GM12878 (cell line): ENCODE results near the gene ESR1. TPM values are rescaled to one million over a fixed set of nuclear protein-coding genes. Genes with fewer than 3 reads are reported as not detected.

ENCODE experiments used
- ATAC-seq: fragments of 200-7000 bp; cut with Tn5 transposase; 3 replicates; pipeline ENCODE4 v1.9.1; 2020; ENCODE audit warnings: mild to moderate bottlenecking, moderate library complexity
- BruUV-seq: library from RNA; stranded (reverse); fragments of 400-500 nt; replicated peaks from 2 replicates; lab custom pipeline; 2021; lab: Mats Ljungman, UMichigan
- CTCF ChIA-PET: fragments of 300-600 bp; sonication (Branson Sonifier 250); formaldehyde crosslinking; extraction: SDS; loops from one replicate; lab custom pipeline; 2021; ENCODE audit warnings: inconsistent platforms; lab: Yijun Ruan, JAX
- POLR2A ChIA-PET: fragments of 350-600 bp; formaldehyde crosslinking; extraction: SDS; loops from one replicate; lab custom pipeline; 2021; ENCODE audit warnings: inconsistent platforms; lab: Charles Lee
- RAD21 ChIA-PET: fragments of 300-600 bp; sonication (Branson Sonifier 250); formaldehyde crosslinking; loops from one replicate; lab custom pipeline; 2023; ENCODE audit warnings: antibody characterized with exemption; ENCODE audit not compliant: unreplicated experiment; lab: Charles Lee
- SMC1A ChIA-PET: fragments of 300-600 bp; sonication (Branson Sonifier 250); formaldehyde crosslinking; loops from one replicate; lab custom pipeline; 2023; ENCODE audit not compliant: unreplicated experiment, uncharacterized antibody; lab: Charles Lee
- DNase-seq: peaks from one replicate; pipeline ENCODE4 v3.0.0-alpha.2; 2011; ENCODE audit warnings: low read depth, low spot score
- FAIRE-seq: peaks from 3 replicates; lab custom pipeline; 2011; peaks lifted over from hg19 to GRCh38; lab: Jason Lieb, UNC
- H2AFZ ChIP-seq: 2 replicates; pipeline ENCODE4 v1.6.0; 2011; ENCODE audit warnings: low read depth, low read length, control low read depth; ENCODE audit not compliant: control insufficient read depth
- H3K27ac ChIP-seq: 2 replicates; pipeline ENCODE4 v1.5.1; 2011; ENCODE audit warnings: control low read depth; ENCODE audit not compliant: control insufficient read depth, insufficient read depth
- H3K27me3 ChIP-seq, 2 experiments: replicated peaks in 1 of 2; 2 replicates each; pipeline versions ENCODE4 v1.6.0 to v1.6.1; 2011; ENCODE audit warnings: low read length in 1 of 2; ENCODE audit not compliant: control insufficient read depth in 2 of 2, insufficient read depth in 2 of 2
- H3K36me3 ChIP-seq, 2 experiments: 2 replicates each; pipeline ENCODE4 v1.5.1; 2011; ENCODE audit warnings: low read length in 1 of 2; ENCODE audit not compliant: control insufficient read depth in 2 of 2, insufficient read depth in 2 of 2
- H3K4me1 ChIP-seq: 2 replicates; pipeline ENCODE4 v1.6.1; 2011; ENCODE audit warnings: mild to moderate bottlenecking, low read length, moderate library complexity, mixed read lengths; ENCODE audit not compliant: control insufficient read depth, insufficient read depth
- H3K4me2 ChIP-seq: 2 replicates; pipeline ENCODE4 v1.6.0; 2011; ENCODE audit warnings: control low read depth; ENCODE audit not compliant: control insufficient read depth, insufficient read depth
- H3K4me3 ChIP-seq: fragments of 200-600 bp; sonication (generic); 2 replicates; pipeline ENCODE4 v1.5.1; 2016
- H3K79me2 ChIP-seq: 2 replicates; pipeline ENCODE4 v1.6.0; 2011; ENCODE audit warnings: low read length; ENCODE audit not compliant: control insufficient read depth, insufficient read depth
- H3K9ac ChIP-seq: 2 replicates; pipeline ENCODE4 v1.8.0; 2011; ENCODE audit warnings: low read length, control low read depth, mixed read lengths; ENCODE audit not compliant: control insufficient read depth, insufficient read depth
- H3K9me3 ChIP-seq: replicated peaks from 3 replicates; pipeline ENCODE4 v1.5.1; 2011; ENCODE audit warnings: mild to moderate bottlenecking, low read length; ENCODE audit not compliant: control insufficient read depth, insufficient read depth
- H4K20me1 ChIP-seq: 2 replicates; pipeline ENCODE4 v1.6.0; 2011; ENCODE audit not compliant: control insufficient read depth, insufficient read depth
- ATF2 ChIP-seq: IDR thresholded peaks from 2 replicates; pipeline ENCODE4 v1.6.1; 2012; ENCODE audit warnings: low read length, inconsistent platforms
- BCL11A ChIP-seq: IDR thresholded peaks from 2 replicates; pipeline ENCODE4 v1.6.1; 2011; ENCODE audit warnings: low read depth, low read length
- BCLAF1 ChIP-seq: fragments of 450-650 bp; IDR thresholded peaks from 2 replicates; pipeline ENCODE4 v1.6.1; 2017; ENCODE audit warnings: antibody characterized with exemption, mild to moderate bottlenecking, moderate library complexity
- CHD4 ChIP-seq: fragments of 200-600 bp; sonication (generic); IDR thresholded peaks from 2 replicates; pipeline ENCODE4 v1.6.1; 2016; ENCODE audit warnings: mild to moderate bottlenecking
- GABPA ChIP-seq: IDR thresholded peaks from 2 replicates; pipeline ENCODE4 v1.6.1; 2014; ENCODE audit warnings: antibody characterized with exemption, low read depth, mild to moderate bottlenecking, inconsistent platforms
- HDGF ChIP-seq: fragments of 450-650 bp; IDR thresholded peaks from 2 replicates; pipeline ENCODE4 v1.6.1; 2016; ENCODE audit warnings: antibody characterized with exemption
- NRF1 ChIP-seq: conservative IDR thresholded peaks from 2 replicates; pipeline ENCODE4 v1.6.1; 2011; ENCODE audit warnings: mild to moderate bottlenecking, low read depth, low read length, improper control_type of control experiment
- SP1 ChIP-seq: IDR thresholded peaks from one replicate; pipeline ENCODE4 v1.6.1; 2011; ENCODE audit warnings: low read depth, low read length
- SREBF1 ChIP-seq: IDR thresholded peaks from 2 replicates; pipeline ENCODE4 v1.6.1; 2012; ENCODE audit warnings: mild to moderate bottlenecking, low read length
- SUZ12 ChIP-seq: fragments of 200-600 bp; sonication (generic); IDR thresholded peaks from one replicate; pipeline ENCODE4 v1.6.1; 2018; ENCODE audit warnings: antibody characterized with exemption, mild to moderate bottlenecking; ENCODE audit not compliant: unreplicated experiment
- TBL1XR1 ChIP-seq: IDR thresholded peaks from 2 replicates; pipeline ENCODE4 v1.6.1; 2012; ENCODE audit warnings: low read depth, low read length, improper control_type of control experiment
- ZNF207 ChIP-seq: fragments of 450-650 bp; IDR thresholded peaks from 2 replicates; pipeline ENCODE4 v1.6.1; 2014; ENCODE audit warnings: antibody characterized with exemption, mild to moderate bottlenecking, borderline replicate concordance
- ZNF274 ChIP-seq: IDR thresholded peaks from one replicate; pipeline ENCODE4 v1.8.0; 2011; ENCODE audit not compliant: insufficient read length, insufficient read depth
- WGBS: methylation state at CpG from one replicate; pipeline ENCODE4 v1.1.6; 2016; ENCODE audit warnings: low lambda C conversion rate; ENCODE audit not compliant: insufficient replicate concordance, insufficient coverage; ENCODE audit errors: missing lambda C conversion rate; 5-methylcytosine and 5-hydroxymethylcytosine counted together
- in situ Hi-C: fragments of 300-500 bp; cut with MboI; formaldehyde crosslinking; loops from 9 replicates; pipeline ENCODE4 v1.14.3; 2018; ENCODE audit warnings: mixed read lengths
- intact Hi-C: fragments of 100-400 bp; cut with micrococcal nuclease; formaldehyde crosslinking; loops from one replicate; pipeline ENCODE4 v1.14.2; 2022; ENCODE audit not compliant: unreplicated experiment
- polyA plus RNA-seq, 11 experiments: library from polyadenylated mRNA; depleted of rRNA in 4 of 11; unstranded in 6 of 11; stranded (reverse) in 5 of 11; fragments of >200 nt; fragmentation: Nextera tagmentation in 4 of 11; fragmentation: Illumina TruSeq in 1 of 11; extraction: Ambion mirVana in 4 of 11; extraction: Trizol in 1 of 11; gene quantifications; 1 replicate in 1 of 11; 2 replicates in 10 of 11; pipeline versions ENCODE4 v1.2.1 to v1.2.3, GENCODE V29; 2011 to 2016; ENCODE audit warnings: inconsistent platforms in 2 of 11, missing spikeins in 2 of 11, low read depth in 1 of 11
- total RNA-seq, 4 experiments: library from RNA; depleted of rRNA in 3 of 4; stranded (reverse); fragments of >200 nt in 3 of 4; fragmentation: Illumina TruSeq in 1 of 4; extraction: Trizol in 1 of 4; gene quantifications; 2 replicates each; pipeline versions ENCODE4 v1.2.1 to v1.2.3, GENCODE V29; 2013 to 2021
- TF ChIP-seq, protein P1 (sequence below): IDR thresholded peaks from 2 replicates; pipeline ENCODE4 v1.6.1; 2011; ENCODE audit warnings: low read depth, mild to moderate bottlenecking, low read length, moderate library complexity, borderline replicate concordance; ENCODE audit errors: extremely low read depth
- TF ChIP-seq, protein P2 (sequence below): fragments of 450-650 bp; IDR thresholded peaks from 2 replicates; pipeline ENCODE4 v1.6.1; 2016; ENCODE audit warnings: mild to moderate bottlenecking

Gene ESR1
- total and polyA plus RNA-seq, 10 of the 15 experiments (the other 5 are each of a cell fraction or from before 2014, with no cell fraction given), result 0.03 to 0.51 (median 0.21) TPM; not detected in 4

DNA sequence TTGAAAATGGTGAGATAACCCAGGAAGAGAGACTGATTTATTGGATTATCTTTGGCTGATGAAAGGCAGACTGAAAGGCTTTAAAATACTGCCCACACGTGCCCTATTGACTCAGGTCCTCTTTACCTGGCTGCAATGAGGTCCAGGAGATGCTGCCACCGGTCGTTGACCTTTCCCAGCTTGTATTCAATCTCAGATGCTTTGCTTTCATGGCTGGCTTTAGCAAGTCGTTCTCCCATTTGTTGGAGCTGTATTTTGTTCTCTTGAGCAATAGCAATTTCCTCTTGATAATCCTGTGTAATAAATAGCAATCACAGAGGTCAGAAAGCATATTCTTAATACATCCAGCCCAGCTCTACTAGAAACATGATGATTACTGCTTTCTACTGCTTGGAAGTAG lies 368.8 kb downstream of the ESR1 start:
- intact Hi-C loops, result no loop called here
- ChIA-PET SMC1A (interaction anchor here (0.9 to 1.0 kb wide), 2 partner anchors 8 to 9 kb away, joined by 3 read pairs; no protein-coding TSS in a partner anchor), CTCF (no interaction called here), RAD21 (no interaction called here), POLR2A (interaction anchor here (0.6 kb wide), 1 partner anchor 167 kb away, joined by 3 read pairs; no protein-coding TSS in a partner anchor)
- Histone ChIP-seq H3K36me3 (no peaks in the 10 kb centered on the region), H3K9me3 (no peaks in the 10 kb centered on the region), H3K27me3 (no peaks in the 10 kb centered on the region), H3K9ac (no peak overlapping the region), H3K27ac (no peak overlapping the region), H3K4me3 (no peak overlapping the region), H4K20me1 (no peaks in the 10 kb centered on the region), H2AFZ (no peak overlapping the region), H3K4me1 (peaks cover 6% of the 10 kb centered on the region; the same call in 1 of the 2 replicates), H3K4me2 (no peak overlapping the region), H3K79me2 (no peaks in the 10 kb centered on the region)
- DNase-seq (no peak), ATAC-seq (no peak), FAIRE-seq (no peak)
- WGBS, result 79% methylated on average over 4 of the region's 4 CpGs
- no TSS peak for BruUV-seq
- TF ChIP-seq TBL1XR1, result no peak
- no peak for TF ChIP-seq BCL11A
- TF ChIP-seq ZNF274, result no peak
- TF ChIP-seq CHD4, result no peak
- no peak for TF ChIP-seq ZNF207
- TF ChIP-seq NRF1, result no peak
- TF ChIP-seq HDGF, result no peak
- TF ChIP-seq, protein P1, sequence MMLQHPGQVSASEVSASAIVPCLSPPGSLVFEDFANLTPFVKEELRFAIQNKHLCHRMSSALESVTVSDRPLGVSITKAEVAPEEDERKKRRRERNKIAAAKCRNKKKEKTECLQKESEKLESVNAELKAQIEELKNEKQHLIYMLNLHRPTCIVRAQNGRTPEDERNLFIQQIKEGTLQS, result no peak
- no peak for TF ChIP-seq SP1
- TF ChIP-seq, protein P2, sequence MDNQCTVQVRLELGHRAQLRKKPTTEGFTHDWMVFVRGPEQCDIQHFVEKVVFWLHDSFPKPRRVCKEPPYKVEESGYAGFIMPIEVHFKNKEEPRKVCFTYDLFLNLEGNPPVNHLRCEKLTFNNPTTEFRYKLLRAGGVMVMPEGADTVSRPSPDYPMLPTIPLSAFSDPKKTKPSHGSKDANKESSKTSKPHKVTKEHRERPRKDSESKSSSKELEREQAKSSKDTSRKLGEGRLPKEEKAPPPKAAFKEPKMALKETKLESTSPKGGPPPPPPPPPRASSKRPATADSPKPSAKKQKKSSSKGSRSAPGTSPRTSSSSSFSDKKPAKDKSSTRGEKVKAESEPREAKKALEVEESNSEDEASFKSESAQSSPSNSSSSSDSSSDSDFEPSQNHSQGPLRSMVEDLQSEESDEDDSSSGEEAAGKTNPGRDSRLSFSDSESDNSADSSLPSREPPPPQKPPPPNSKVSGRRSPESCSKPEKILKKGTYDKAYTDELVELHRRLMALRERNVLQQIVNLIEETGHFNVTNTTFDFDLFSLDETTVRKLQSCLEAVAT, result no peak
- no peak for TF ChIP-seq GABPA
- no peak for TF ChIP-seq ATF2
- no peak for TF ChIP-seq SREBF1
- no peak for TF ChIP-seq BCLAF1
- no peak for TF ChIP-seq SUZ12
- in situ Hi-C loops, result no loop called here
